ENCODE measurements around the gene LYPD5.

- TF ChIP-seq EHF (CRISPR knock-in tag; IDR thresholded peaks at IDR 0.05): no peak
- TF ChIP-seq MAZ (IDR thresholded peaks at IDR 0.05; ENCODE audit: borderline replicate concordance, low read depth, low read length): no peak
- no peak for TF ChIP-seq USF2 (IDR thresholded peaks at IDR 0.05)
Observed at GRCh38 chr19:43762814-43763213, 39.4 kb downstream of the LYPD5 start.
